NCI-H2227 treated with DMSO at 0.1 percent for 48 hours (cell line): ENCODE results near the gene ADAMTSL2.

ENCODE experiments used
- DNase-seq: peaks from one replicate; lab custom pipeline; 2025; lab: John Stamatoyannopoulos, UW

The ADAMTSL2 gene

DNA sequence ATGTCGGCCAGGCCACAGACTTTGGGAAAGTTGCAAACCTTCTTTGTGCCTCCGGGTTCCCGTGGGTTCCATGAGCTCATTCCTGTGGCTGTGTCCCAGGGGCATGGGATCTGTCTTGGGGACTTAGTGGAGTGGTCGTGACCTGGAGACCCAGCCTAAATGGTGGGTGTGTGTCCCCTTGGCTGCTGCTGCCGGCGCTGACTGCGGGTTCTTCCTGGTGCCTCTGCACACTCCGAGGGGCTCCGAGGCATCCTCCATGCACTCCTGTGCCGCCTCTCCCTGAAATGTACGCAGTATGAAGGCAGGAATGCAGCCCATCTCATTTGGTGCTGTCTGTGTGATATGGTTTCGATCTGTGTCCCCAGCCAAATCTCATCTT, 34.6 kb upstream of the ADAMTSL2 start:
- DNase-seq, result no peak

DNA sequence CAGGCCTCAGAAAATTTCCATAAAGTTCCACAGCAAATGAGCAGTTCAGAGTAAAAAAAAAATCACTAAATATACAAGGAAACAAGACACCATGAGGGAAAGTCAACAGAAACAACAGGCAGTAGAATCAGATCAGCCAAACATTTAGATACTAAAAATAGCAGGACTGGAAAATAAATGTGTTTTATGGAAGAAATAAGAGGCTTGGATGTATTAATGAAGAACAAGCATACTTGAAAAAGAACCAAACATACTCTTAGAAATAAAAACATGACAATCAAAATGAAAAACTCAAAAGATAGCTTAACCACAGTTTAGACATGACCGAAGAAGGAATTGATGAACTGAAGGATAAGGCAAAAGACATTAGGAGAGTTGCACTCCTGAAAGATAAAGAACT, 32.4 kb upstream of the ADAMTSL2 start:
- no peak for DNase-seq

DNA sequence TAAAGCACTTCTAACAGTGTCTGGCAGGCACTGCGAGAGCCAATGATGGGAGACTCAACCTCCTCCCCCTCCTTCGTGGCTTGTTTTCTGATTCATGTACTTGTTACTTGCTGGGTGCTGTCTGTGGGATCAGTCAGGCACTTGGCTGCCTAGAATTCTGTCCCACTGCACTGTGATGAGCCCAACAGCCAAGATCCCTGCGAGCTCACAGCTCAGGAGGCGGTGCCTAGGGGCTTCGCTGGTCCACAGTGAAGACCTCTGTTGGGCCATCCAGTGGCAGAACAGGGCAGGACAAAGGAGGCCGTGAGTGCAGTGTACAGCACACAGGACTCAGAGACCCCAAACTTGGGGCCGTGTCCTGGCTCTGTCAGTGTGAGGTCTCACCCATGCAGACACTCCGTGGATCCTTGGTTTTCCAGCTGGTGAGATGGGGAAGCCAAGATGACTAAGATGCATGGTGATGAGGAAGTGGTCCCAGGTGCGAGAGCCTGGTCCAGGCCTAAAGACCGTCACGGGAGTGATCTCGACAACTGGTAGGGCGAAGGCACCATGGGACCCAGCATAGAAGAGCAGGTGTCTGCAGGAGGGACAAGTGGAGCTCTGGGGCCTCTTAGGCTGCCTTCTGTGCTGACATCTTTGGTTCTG, 29.2 kb upstream of the ADAMTSL2 start:
- no peak for DNase-seq

DNA sequence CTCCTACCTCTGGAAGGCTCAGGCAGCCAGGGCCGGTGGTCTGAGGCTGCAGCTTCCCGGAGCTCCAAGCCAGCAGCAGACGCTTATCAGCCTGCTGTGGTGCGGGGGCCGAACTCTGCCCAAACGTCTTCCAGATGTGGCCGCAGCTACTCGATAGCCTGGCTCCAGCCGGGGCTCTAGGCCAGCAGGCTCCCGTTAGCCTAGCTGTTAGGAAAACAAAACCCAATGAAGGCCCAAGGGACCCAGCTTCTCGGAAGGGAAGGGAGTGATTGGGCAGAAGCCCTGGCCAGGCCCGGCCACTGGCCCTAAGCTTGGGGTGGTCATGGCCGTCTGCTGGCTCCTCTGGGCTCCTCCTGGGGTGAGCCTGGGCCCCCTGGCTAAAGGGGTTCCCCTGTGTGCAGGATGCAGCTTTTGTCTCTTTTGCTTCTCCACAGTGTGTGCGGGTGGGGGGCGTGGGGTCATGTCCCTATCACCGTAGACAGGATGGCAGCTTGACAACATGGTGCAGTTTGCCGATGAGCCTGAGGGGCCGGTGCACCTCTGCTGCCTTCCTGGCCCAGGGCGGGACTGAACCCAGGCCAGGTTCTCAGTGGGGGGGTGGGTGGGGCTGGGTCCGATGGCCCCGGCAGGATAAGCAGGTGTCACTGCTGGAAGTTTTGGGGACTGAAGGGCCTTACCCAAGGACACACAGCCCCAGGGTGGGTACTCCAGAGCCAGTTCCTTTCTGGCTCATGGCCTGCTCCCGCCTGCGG, 28.4 kb upstream of the ADAMTSL2 start:
- no peak for DNase-seq

DNA sequence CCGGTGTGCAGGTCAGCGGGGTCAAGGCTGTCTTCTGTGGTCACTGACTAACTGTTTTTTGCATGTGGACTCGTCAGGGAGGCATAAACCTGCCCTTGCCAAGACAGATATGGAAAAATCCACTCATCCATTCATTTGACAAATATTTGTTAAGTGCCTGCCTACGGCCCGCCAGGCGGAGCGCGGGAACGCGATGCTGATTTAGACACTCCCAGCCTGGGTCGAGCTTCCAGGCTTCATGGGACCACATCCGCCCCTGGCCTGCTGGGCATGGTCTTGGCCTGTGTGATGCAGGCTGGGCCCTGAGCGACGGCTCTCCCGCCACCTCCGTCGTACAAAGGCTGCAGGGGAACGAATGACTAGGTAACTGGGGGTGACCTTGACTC, 27.9 kb upstream of the ADAMTSL2 start:
- no peak for DNase-seq

DNA sequence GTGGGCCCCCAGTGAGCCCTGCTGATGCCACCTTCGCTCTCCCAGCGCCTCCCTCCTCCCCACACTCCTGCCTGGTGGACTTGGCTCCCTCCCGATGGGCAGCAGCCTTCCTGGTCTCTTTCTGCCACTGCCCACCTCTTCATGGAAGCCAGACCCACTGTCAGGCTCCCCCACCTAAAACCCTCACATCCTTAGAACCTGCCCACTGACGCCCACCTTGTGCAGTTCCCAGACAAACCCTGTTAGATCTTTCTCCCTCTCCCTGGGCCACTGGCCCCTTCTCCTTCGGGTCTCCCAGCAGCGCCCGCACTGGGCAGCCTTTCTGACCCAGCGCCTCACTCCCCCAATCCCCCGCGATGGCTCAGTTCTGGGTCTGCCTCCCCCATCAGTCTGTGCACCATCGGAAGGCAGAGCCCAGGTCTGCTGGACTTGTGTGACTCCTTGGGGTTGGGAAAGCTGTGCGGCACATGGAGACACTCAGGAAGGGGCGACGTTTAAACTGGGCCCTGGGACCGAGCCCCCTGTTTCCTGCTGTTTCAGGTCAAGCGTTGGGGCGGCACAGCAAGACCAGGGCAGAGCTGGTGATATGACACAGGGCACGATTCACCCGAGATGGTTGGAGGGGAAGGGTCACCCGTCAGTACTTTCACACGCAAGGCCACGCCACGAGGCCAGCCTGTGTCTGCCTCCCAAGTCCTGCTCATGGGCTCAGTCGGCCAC, 27.1 kb upstream of the ADAMTSL2 start:
- no peak for DNase-seq

DNA sequence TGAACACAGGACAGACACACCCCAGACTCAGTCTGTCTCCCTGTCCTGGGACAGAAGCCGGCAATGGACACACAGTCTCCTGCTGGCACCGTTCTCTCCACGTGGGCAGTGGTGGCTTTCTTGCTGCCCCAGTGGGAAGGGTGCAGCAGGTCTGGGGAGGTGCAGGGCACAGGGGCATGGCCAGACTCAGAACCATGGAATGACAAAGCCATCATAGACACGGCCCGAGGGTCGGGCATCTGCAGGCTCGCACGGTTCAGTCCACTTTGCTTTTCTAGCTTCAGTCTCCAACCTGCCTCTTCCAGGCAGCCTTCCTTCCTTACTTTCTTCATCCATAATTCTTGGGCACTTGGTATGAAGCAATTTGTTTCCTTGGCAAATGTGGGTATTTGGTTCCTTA, 26.5 kb upstream of the ADAMTSL2 start:
- no peak for DNase-seq

DNA sequence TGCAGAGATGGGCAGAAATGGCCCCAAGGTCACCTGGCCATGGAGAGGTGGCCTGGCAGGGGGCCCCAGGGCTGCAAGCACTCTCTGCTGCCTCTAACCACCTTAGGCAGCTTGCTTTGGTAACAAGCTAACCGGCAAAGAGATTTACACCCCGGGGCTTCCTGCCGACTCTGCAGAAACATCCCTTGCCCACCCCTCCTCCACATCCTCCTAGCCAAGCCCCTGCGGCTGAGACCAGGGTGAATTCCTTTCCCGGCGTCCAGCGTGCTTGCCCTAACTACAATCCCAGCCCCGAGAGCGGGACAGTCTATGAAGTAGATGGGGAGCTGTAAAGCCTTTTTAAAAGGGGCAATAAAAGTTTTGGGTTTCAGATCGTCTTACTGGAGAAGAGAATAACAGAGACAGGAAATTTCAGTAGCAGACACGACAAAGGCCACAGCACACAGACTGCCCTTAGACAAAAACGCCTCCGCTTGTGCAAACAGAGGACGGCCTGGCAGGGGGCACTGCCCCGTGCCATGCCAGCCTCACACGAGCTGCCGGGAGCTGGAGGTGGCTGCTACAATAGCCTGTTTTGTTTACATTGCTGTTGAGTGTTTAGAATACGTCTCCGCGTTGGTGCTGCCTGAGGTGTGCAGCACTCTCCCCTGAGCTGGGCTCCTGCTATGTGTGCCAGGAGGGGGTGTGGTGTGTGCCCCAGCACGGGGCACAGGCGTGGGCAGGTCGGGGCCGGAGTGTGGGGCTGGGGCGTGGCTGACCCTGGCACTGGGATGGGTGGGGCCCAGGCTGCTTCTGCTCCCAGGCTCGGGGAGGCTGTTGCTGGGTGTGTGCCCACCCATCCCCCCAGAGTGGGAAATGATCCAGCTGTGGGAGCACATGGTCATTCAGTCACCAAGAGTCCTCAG, 25.1 kb upstream of the ADAMTSL2 start:
- no peak for DNase-seq

DNA sequence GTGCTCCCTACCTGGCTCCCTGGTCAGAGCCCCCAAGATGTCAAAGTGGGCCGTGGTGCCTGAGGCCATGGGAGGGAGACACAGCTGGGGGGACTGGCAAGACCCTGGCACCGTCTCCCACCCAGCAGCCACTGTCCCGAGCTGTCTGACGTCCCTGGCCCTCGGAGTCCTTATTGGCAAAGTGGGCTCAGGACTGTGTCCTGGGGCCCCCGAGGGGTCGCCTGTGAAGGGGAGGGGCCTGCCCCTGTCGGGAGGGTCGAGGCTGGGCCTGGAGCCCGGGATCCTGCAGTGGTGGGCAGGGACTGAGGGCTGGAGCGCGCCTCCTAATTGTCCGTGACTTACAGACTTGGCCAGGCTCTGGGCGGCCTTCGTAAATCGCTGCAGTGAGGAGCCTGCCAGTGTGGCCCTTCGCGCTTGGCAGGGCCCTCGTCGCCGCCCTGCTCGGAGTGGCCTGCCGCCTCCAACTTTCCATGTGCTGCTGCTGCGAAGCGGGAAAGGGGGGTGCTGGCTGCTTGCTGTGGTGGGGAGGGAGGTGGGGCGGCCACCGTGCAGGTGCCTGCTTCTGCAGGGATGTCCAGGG, 23.5 kb upstream of the ADAMTSL2 start:
- no peak for DNase-seq

DNA sequence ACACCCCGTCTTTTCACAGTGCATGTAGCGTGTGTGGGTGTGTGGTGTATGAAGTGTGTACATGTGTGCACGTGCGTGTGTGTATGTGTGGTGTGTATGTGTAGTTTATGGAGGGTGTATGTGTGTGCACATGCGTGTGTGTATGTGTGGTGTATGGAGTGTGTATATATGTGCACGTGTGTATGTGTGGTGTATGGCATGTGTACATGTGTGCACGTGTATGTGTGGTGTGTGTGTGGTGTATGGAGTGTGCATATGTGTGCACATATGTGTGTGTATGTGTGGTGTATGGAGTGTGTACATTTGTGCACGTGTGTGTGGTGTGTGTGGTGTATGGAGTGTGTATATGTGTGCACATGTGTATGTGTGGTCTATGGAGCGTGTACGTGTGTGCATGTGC, 22.9 kb upstream of the ADAMTSL2 start:
- no peak for DNase-seq

DNA sequence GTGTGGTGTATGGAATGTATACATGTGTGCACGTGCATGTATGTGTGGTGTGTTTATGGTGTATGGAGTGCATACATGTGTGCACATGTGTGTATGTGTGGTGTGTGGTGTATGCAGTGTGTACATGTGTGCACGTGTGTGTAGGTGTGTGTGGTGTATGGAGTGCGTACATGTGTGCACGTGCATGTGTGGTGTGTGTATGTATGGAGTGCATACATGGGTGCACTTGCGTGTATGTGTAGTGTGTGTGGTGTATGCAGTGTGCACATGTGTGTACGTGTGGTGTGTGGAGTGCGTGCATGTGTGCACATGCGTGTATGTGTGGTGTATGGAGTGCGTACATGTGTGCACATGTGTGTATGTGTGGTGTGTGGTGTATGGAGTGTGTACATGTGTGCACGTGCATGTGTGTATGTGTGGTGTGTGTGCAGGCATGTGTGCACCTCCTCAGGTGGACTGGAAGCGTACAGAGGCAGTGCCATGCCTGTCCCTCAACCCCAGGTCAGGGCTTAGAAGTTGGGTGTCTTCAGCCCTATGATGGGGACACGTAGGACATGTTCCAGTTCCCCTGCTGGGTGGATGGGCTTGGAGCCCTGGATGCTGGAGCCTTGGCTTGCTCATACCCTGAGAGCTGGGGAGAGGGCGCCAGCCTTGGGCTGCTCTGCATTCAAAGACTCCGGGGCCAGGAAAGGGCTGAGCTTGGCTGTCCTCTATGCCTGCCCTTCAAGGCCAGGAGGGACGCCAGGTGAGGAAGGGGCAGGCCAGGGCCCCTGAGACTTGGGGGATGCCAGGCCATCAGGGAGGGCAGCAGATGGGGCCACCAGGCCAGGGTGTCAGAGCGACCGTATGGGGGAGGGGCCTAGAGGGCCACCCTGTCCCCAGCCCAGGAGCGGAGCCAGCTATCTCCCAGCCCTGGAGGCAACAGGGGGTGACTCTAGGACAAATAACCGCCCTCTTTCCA, 22.0 kb upstream of the ADAMTSL2 start:
- no peak for DNase-seq

DNA sequence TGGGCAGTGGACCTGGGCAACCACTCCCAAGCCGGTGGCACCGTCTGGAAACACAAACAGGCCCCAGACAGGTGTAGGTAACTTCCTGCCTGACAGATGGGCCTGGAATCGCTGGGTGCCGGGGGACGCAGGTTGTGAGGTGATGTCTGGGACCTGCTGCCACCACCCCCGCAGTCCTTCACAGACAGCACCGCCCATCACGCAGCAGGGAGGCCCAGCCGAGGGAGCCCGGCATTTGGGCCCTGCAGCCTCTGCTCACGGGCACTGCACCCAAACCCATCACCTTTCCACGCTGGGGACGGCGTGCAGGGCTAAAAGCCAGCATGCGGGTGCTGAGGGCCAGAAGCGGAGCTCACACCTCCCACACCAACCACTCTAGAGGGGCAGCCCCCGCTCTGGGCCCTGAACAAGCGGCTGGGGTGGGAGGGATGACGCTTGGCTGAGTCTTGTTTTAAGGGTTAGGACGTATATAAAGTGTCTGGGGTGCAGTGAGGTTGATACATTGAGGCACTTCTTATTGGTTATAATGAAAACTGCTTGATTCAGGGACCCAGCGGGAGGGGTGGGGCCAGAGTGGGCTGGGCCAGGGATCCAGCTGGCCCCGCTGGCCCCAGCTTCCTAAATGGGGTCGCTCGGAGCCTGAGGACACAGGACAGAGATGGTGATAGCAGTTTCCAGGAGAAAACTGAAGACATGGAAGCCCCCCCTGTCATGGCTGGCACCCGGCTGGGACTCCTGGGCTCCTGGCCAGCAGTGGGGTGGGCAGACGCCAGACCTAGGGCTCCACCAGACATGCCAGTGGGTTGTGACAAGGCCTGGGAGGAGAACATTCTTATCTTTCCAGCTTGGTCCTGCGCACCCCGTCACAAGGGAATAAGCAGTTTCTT, 21.0 kb upstream of the ADAMTSL2 start:
- DNase-seq, result no peak

DNA sequence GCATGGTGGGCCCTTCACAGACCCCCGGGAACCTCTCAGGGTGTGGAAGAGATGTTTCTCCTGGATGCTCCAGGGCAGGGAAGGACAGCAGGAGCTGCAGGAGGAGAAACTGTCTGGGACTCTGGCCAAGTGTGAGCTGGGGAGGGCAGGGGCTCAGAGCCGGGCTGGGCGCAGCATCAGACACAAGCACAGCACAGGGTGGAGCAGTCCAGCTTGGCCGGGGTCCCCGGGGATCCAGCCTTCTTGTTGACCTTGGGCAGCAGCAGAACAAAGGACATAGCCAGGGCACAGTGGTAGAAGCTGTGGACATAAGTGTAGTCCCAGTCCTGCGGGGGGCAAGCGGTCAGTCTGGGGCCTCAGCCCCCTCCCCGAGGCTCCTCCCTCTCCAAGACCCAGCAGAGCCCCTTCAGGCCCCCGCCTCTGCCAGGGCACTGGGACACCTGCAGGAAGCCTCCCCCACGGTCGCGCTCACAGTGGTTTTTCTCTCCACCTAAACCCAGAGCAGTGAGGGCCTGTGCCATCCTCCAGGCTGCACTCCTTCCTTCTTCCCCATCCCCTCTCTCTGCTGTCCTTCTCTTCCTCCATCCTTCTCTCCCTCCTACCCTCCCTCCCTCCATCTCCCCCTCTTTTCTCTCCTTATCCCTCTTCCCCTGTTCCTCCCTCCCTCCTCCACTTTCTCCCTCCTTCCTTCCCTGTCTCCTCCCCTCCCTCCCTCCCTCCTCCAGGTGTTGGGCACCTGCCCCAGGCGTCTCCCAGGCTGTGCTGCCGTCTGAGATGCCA, 19.9 kb upstream of the ADAMTSL2 start:
- no peak for DNase-seq

DNA sequence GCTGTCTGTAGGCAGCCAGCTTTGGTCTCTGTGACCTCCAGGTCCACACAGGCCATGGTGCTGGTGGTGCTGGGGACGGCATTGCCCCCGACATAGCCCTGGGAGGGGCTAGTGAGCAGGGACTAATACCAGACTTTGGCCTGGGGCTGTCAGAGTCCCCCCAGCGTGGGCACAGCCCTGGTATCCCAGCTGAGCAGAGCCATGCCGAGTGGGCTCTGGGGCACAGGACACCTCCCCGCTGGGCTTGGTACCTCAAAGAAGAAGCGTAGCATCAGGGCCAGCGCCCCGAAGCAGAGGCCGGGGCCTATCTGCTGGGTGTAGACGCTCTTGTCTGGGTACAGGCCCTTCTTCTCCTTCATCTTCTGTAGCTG, 19.3 kb upstream of the ADAMTSL2 start:
- no peak for DNase-seq

DNA sequence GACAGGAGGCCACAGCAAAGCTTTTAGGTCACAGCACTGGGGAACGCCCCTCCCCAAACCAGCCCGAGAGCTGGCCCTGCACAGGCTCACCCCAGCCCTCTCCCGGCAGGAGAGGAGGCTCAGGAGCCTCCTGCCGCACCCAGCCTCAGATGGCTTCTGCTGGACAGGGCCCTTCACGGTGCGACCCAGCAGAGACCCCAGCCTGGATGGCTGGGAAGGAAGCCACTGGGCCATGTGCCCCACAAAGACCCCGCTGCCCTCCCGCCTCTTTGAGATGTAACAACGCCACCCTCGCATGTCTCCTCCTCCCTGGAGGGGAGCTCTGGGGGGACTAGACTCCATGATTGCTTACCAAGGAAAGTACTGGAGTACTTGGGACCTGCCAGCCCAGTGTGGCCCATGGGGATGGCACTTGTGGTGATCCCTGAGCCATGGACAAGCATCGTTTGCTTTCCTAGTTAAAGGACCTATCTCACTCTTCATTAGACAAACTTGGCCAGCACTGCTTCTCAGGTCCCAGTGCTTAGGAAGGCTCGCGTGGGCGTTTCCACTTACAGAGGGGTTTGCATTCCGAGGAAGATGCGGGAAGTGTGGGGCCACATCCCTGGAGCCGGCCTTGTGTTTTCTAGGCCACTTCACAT, 18.8 kb upstream of the ADAMTSL2 start:
- no peak for DNase-seq

DNA sequence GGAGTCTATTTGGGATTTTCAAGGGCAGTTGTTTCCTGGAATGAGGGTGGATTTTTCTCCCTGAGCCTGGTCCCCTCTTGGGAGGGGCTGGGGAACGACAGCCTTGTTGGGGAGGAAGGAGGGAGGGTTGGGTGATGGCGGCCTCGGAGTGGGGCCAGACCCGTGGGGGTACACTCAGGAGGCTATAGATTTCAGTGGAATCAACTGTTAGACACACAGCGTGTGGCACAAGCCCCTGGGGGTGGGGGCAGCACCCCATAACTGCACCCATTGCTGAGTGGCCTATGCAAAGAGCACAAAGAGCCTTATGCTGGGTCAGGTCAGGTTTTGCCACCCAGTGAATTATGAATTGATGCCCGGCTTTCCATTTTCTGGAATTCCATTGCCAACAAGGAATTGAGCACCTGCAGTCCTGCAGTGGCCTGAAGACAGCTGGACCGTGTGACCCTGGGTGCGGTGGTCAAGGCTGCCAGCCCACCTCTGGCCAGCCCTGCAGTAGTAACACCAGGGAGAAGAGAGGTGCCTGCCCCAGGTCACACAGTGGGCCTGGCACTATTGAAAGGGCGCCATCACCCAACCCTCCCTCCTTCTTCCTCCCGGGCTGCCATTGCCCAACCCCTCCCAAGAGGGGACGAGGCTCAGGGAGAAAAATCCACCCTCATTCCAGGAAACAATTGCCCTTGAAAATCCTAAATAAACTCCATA, 18.1 kb upstream of the ADAMTSL2 start:
- no peak for DNase-seq

DNA sequence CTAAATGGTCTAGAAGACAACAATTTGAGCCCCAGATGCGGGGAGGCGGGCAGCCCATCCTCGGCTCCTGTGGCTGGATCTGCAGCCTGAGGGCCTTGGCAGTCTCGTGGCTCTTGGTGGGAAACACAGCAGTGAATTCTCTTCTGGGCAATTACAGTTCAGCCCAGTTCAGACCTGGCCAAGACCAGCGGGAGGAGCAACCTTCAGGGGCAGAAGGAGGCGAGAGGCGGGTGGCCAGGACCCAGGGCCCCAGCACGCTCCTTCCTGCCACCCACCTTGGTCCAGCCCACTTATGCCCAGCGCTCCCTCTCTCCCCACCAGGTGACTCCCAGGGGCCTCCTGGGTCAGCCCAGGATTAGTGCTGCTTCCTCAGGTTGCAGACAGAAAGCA, 17.5 kb upstream of the ADAMTSL2 start:
- no peak for DNase-seq

DNA sequence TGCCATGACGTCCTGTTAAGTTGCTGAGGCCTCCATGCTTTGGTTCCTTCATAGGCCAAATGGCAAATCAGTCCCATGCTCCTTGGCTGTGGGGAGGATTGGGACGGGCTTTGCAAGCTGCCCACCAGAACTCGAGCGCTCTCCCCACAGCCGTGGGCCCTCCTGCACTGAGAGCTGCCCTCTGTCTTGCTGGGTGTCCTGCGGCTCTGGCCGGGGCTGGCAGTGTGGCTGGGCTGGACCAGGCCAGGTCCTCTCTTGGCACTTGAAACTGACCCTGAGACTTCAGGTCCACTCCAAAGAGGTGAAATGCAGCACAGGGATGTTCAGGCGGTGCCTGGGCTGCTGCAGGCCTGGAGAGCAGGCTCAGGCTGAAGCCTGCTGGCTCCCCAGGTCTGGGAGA, 16.8 kb upstream of the ADAMTSL2 start:
- DNase-seq, result no peak
